Iris pigment epithelial cell (primary cell): Measurements from ENCODE around the gene PKN2.
"Not testable (repeated sequence)": the region's sequence is repeated elsewhere in the genome, so short reads cannot be mapped to it uniquely, and the experiment has no call there.

Experiments used
- DNase-seq: peaks from one replicate; pipeline ENCODE4 v3.0.0-alpha.2; 2011; ENCODE audit warnings: low read depth

PKN2 gene

GRCh38 chr1:88880717-88881116 lies 196.6 kb downstream of the PKN2 start:
- not testable (repeated sequence) for DNase-seq

GRCh38 chr1:88883156-88883555 lies 199.1 kb downstream of the PKN2 start:
- no peak for DNase-seq
